ENCODE measurements around the gene NDUFA8. TPM values are rescaled to one million over a fixed set of nuclear protein-coding genes. Genes with fewer than 3 reads are reported as not detected.

Gene NDUFA8
- total RNA-seq (ENCODE audit: unreplicated experiment): 45.2 TPM
- long read RNA-seq, transcript NDUFA8-201 (4 exons, 844 nt): major isoform, 30 of 36 reads
- long read RNA-seq, partial matches to known transcripts: 0 of 36 reads
- long read RNA-seq, other reads (novel, unspliced or antisense): 6 of 36 reads

DNA sequence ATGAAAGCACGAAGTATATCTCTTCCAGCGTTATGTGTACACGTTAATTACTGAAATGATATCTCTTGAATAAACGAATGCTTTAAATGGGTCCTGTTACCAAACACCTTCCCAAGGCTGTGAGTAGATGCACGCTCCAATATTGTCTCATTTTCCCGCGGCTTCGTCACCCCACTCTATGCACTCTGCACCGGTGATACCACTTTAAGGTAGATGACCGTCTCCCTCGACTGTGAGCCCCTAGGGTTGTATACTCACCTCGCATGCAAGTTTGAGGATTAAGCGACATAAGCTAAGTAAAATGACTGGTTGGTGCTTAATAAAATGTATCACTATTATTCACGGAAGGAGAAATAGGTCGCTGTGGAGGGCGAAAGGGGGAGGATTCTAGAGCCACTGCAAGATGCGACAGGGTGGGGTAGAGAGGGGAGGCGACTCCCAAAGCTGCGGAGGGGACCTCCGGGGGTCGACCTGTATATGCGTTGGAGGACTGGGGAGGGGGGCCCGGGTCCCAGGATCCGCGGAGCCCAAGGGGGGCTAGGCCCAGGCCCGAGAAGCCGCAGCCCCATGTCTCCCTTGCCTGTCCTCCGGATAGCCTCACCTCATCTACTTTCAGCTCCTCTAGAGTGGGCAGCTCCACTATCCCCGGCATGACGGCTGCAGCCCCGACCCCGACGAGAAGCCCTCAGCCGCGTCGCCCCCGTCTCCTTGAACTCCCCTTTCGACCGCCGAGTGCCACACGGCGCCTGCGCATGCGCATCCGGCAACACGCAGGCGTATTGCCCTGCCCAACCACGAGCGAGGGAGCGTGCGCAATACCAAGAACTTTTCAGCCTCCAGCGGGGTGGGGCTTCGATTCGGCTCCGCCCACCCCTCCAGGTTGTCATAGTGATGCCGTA, at the start of gene NDUFA8, which contains the start of gene MORN5:
NDUFA8 (minus strand) TSS at position 754 of the 899 bp plus-strand sequence; CDS start at position 652, 102 bp downstream.
MORN5 (plus strand) TSS at position 883 of the 899 bp plus-strand sequence. CDS start 65 bp downstream, outside the sequence.
- peak; percentile 99 for DNase-seq (ENCODE audit: low spot score)
- Mint-ChIP-seq H3K4me1 (ENCODE audit: unreplicated experiment) (peaks cover 12% of the 10 kb centered on the region), H3K27ac (ENCODE audit: unreplicated experiment) (peak within 1 kb of the TSS; percentile 84), H3K36me3 (ENCODE audit: low read depth, unreplicated experiment) (no peaks in the 10 kb centered on the region), H3K27me3 (ENCODE audit: unreplicated experiment) (peaks cover 15% of the 10 kb centered on the region), H3K4me3 (ENCODE audit: unreplicated experiment) (peak within 1 kb of the TSS; percentile 99), H3K9me3 (ENCODE audit: unreplicated experiment) (no peaks in the 10 kb centered on the region)
- TF ChIP-seq, protein P1, sequence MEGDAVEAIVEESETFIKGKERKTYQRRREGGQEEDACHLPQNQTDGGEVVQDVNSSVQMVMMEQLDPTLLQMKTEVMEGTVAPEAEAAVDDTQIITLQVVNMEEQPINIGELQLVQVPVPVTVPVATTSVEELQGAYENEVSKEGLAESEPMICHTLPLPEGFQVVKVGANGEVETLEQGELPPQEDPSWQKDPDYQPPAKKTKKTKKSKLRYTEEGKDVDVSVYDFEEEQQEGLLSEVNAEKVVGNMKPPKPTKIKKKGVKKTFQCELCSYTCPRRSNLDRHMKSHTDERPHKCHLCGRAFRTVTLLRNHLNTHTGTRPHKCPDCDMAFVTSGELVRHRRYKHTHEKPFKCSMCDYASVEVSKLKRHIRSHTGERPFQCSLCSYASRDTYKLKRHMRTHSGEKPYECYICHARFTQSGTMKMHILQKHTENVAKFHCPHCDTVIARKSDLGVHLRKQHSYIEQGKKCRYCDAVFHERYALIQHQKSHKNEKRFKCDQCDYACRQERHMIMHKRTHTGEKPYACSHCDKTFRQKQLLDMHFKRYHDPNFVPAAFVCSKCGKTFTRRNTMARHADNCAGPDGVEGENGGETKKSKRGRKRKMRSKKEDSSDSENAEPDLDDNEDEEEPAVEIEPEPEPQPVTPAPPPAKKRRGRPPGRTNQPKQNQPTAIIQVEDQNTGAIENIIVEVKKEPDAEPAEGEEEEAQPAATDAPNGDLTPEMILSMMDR (IDR thresholded peaks at IDR 0.05; ENCODE audit: unreplicated experiment): no peak

DNA sequence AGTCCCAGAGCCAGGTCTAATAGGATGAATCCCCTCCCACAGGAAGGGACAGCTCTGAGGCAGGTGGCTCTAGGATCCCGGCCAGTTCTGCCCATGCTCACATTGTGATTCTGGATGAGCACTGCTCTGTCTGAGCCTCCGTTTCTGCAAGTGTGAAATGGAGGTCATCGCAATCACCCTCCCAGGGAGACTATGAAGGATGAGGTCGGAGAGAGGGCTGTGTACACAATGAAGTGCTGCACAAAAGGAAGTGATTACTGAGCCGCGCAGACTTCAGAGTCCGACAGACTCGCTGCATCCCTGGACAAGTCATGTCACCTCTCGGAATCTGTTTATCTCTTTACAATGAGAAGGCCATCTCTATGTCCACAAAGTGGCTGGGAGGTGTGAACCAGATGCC, 47.5 kb upstream of the NDUFA8 start:
- Mint-ChIP-seq H3K4me1 (ENCODE audit: unreplicated experiment) (no peaks in the 10 kb centered on the region), H3K27me3 (ENCODE audit: unreplicated experiment) (peaks cover 4% of the 10 kb centered on the region), H3K4me3 (ENCODE audit: unreplicated experiment) (no peak overlapping the region), H3K9me3 (ENCODE audit: unreplicated experiment) (no peaks in the 10 kb centered on the region), H3K27ac (ENCODE audit: unreplicated experiment) (no peak overlapping the region), H3K36me3 (ENCODE audit: low read depth, unreplicated experiment) (peaks cover 9% of the 10 kb centered on the region)
- DNase-seq (ENCODE audit: low spot score): no peak
- TF ChIP-seq, protein P1 (IDR thresholded peaks at IDR 0.05; ENCODE audit: unreplicated experiment): no peak

GRCh38 chr9:122206118-122207046, 46.8 kb upstream of the NDUFA8 start:
- Mint-ChIP-seq H3K27me3 (ENCODE audit: unreplicated experiment) (peaks cover 4% of the 10 kb centered on the region), H3K36me3 (ENCODE audit: low read depth, unreplicated experiment) (peaks cover 9% of the 10 kb centered on the region), H3K4me3 (ENCODE audit: unreplicated experiment) (no peak overlapping the region), H3K9me3 (ENCODE audit: unreplicated experiment) (no peaks in the 10 kb centered on the region), H3K4me1 (ENCODE audit: unreplicated experiment) (peaks cover 3% of the 10 kb centered on the region), H3K27ac (ENCODE audit: unreplicated experiment) (no peak overlapping the region)
- TF ChIP-seq, protein P1 (IDR thresholded peaks at IDR 0.05; ENCODE audit: unreplicated experiment): no peak
- DNase-seq (ENCODE audit: low spot score): no peak

GRCh38 chr9:122205176-122205575, 45.6 kb upstream of the NDUFA8 start:
- H3K4me1 Mint-ChIP-seq (ENCODE audit: unreplicated experiment): peaks cover 7% of the 10 kb centered on the region
- H3K27me3 Mint-ChIP-seq (ENCODE audit: unreplicated experiment): peaks cover 4% of the 10 kb centered on the region
- H3K9me3 Mint-ChIP-seq (ENCODE audit: unreplicated experiment): no peaks in the 10 kb centered on the region
- H3K36me3 Mint-ChIP-seq (ENCODE audit: low read depth, unreplicated experiment): peaks cover 9% of the 10 kb centered on the region
- H3K4me3 Mint-ChIP-seq (ENCODE audit: unreplicated experiment): no peak overlapping the region
- TF ChIP-seq, protein P1 (IDR thresholded peaks at IDR 0.05; ENCODE audit: unreplicated experiment): no peak
- DNase-seq (ENCODE audit: low spot score): no peak
- H3K27ac Mint-ChIP-seq (ENCODE audit: unreplicated experiment): no peak overlapping the region

Measured in endothelial cell (in vitro differentiated cells).